Activated T-cell treated with anti-CD3 and anti-CD28 coated beads, Interleukin-2, amount 50 U/mL, for 4 hours (primary cell): ENCODE results near the gene TM7SF3. TPM values are rescaled to one million over a fixed set of nuclear protein-coding genes. Genes with fewer than 3 reads are reported as not detected.

ENCODE experiments used
- ATAC-seq, 2 donors: fragments of 200-7000 bp; cut with Tn5 transposase; one replicate each; pipeline ENCODE4 v1.10.0; 2021
- DNase-seq: peaks from one replicate; pipeline ENCODE4 v3.0.0-alpha.2; 2020
- H3K27me3 Mint-ChIP-seq: one replicate; pipeline ENCODE4 v1.8.0; 2021; ENCODE audit warnings: low read depth, mixed read lengths
- H3K36me3 Mint-ChIP-seq: one replicate; pipeline ENCODE4 v1.8.0; 2022; ENCODE audit warnings: mixed read lengths; ENCODE audit not compliant: insufficient read depth
- H3K4me1 Mint-ChIP-seq: one replicate; pipeline ENCODE4 v1.8.0; 2021; ENCODE audit warnings: low read depth, mixed read lengths
- H3K4me3 Mint-ChIP-seq: one replicate; pipeline ENCODE4 v1.8.0; 2021; ENCODE audit warnings: mild to moderate bottlenecking, moderate library complexity, mixed read lengths
- H3K9me3 Mint-ChIP-seq: one replicate; pipeline ENCODE4 v1.8.0; 2021; ENCODE audit warnings: mixed read lengths
- total RNA-seq, 3 donors: library from RNA; stranded (reverse); gene quantifications; one replicate each; pipeline ENCODE4 v1.2.1, GENCODE V29; 2021

TM7SF3 gene
- total RNA-seq, 3 donors from 2014 or later: 21.1 to 22.9 (median 21.6) TPM

- no peak overlapping the region for H3K4me3 Mint-ChIP-seq
Measured at GRCh38 chr12:27005495-27005894, 8.7 kb downstream of the TM7SF3 start.

GRCh38 chr12:27003421-27004381 lies 10.5 kb downstream of the TM7SF3 start:
- Mint-ChIP-seq H3K36me3 (peaks cover 15% of the 10 kb centered on the region), H3K4me3 (no peak overlapping the region), H3K4me1 (peaks cover 18% of the 10 kb centered on the region), H3K27me3 (no peaks in the 10 kb centered on the region), H3K9me3 (no peaks in the 10 kb centered on the region)
- no peak for ATAC-seq
- no peak for DNase-seq

More at GRCh38 chr12:27005495-27005894, 8.7 kb downstream of the TM7SF3 start:
- H3K27me3 Mint-ChIP-seq: no peaks in the 10 kb centered on the region
- DNase-seq (no peak), ATAC-seq (no peak)
- peaks cover 10% of the 10 kb centered on the region for H3K36me3 Mint-ChIP-seq
- H3K9me3 Mint-ChIP-seq: no peaks in the 10 kb centered on the region
- H3K4me1 Mint-ChIP-seq: peaks cover 24% of the 10 kb centered on the region

GRCh38 chr12:27002141-27002540 lies 12.0 kb downstream of the TM7SF3 start:
- no peaks in the 10 kb centered on the region for H3K9me3 Mint-ChIP-seq
- H3K4me3 Mint-ChIP-seq: no peak overlapping the region
- ATAC-seq (no peak), DNase-seq (no peak)
- peaks cover 12% of the 10 kb centered on the region for H3K4me1 Mint-ChIP-seq
- no peaks in the 10 kb centered on the region for H3K27me3 Mint-ChIP-seq
- H3K36me3 Mint-ChIP-seq: peaks cover 24% of the 10 kb centered on the region

- no peak for ATAC-seq
- Mint-ChIP-seq H3K27me3 (no peaks in the 10 kb centered on the region), H3K4me1 (peaks cover 12% of the 10 kb centered on the region), H3K36me3 (peaks cover 24% of the 10 kb centered on the region), H3K9me3 (no peaks in the 10 kb centered on the region), H3K4me3 (no peak overlapping the region)
- no peak for DNase-seq
Measured at GRCh38 chr12:27001663-27002062, 12.5 kb downstream of the TM7SF3 start.

- Mint-ChIP-seq H3K9me3 (no peaks in the 10 kb centered on the region), H3K27me3 (no peaks in the 10 kb centered on the region), H3K36me3 (peaks cover 24% of the 10 kb centered on the region), H3K4me3 (no peak overlapping the region), H3K4me1 (peaks cover 12% of the 10 kb centered on the region)
- DNase-seq (no peak), ATAC-seq (no peak)
Measured at GRCh38 chr12:27000961-27001360, 13.2 kb downstream of the TM7SF3 start.

GRCh38 chr12:26997003-26997402 lies 17.2 kb downstream of the TM7SF3 start:
- no peak for DNase-seq
- no peak for ATAC-seq
- peaks cover 30% of the 10 kb centered on the region for H3K36me3 Mint-ChIP-seq
- no peak overlapping the region for H3K4me3 Mint-ChIP-seq
- no peaks in the 10 kb centered on the region for H3K27me3 Mint-ChIP-seq
- peaks cover 4% of the 10 kb centered on the region for H3K4me1 Mint-ChIP-seq
- no peaks in the 10 kb centered on the region for H3K9me3 Mint-ChIP-seq

GRCh38 chr12:26995706-26996105 lies 18.5 kb downstream of the TM7SF3 start:
- DNase-seq (no peak), ATAC-seq (no peak)
- Mint-ChIP-seq H3K4me1 (peaks cover under 1% of the 10 kb centered on the region), H3K36me3 (peaks cover 32% of the 10 kb centered on the region), H3K9me3 (no peaks in the 10 kb centered on the region), H3K27me3 (no peaks in the 10 kb centered on the region), H3K4me3 (no peak overlapping the region)

GRCh38 chr12:26994109-26994508 lies 20.1 kb downstream of the TM7SF3 start:
- Mint-ChIP-seq H3K4me3 (no peak overlapping the region), H3K27me3 (no peaks in the 10 kb centered on the region), H3K9me3 (no peaks in the 10 kb centered on the region), H3K36me3 (peaks cover 34% of the 10 kb centered on the region), H3K4me1 (no peaks in the 10 kb centered on the region)
- no peak for ATAC-seq
- no peak for DNase-seq

GRCh38 chr12:26991826-26992225 lies 22.4 kb downstream of the TM7SF3 start:
- ATAC-seq (no peak), DNase-seq (no peak)
- H3K36me3 Mint-ChIP-seq: peaks cover 36% of the 10 kb centered on the region
- H3K27me3 Mint-ChIP-seq: no peaks in the 10 kb centered on the region
- H3K4me1 Mint-ChIP-seq: no peaks in the 10 kb centered on the region
- no peaks in the 10 kb centered on the region for H3K9me3 Mint-ChIP-seq
- no peak overlapping the region for H3K4me3 Mint-ChIP-seq

- Mint-ChIP-seq H3K9me3 (no peaks in the 10 kb centered on the region), H3K4me1 (no peaks in the 10 kb centered on the region), H3K36me3 (peaks cover 41% of the 10 kb centered on the region), H3K4me3 (no peak overlapping the region), H3K27me3 (no peaks in the 10 kb centered on the region)
- ATAC-seq (no peak), DNase-seq (no peak)
Measured at GRCh38 chr12:26989873-26990272, 24.3 kb downstream of the TM7SF3 start.

- Mint-ChIP-seq H3K36me3 (peaks cover 45% of the 10 kb centered on the region), H3K27me3 (no peaks in the 10 kb centered on the region), H3K4me1 (peaks cover 5% of the 10 kb centered on the region), H3K9me3 (no peaks in the 10 kb centered on the region), H3K4me3 (no peak overlapping the region)
- DNase-seq (no peak), ATAC-seq (no peak)
Measured at GRCh38 chr12:26988703-26989102, 25.5 kb downstream of the TM7SF3 start.

- H3K36me3 Mint-ChIP-seq: peaks cover 45% of the 10 kb centered on the region
- no peak overlapping the region for H3K4me3 Mint-ChIP-seq
- DNase-seq (no peak), ATAC-seq (no peak)
- H3K9me3 Mint-ChIP-seq: no peaks in the 10 kb centered on the region
- H3K27me3 Mint-ChIP-seq: no peaks in the 10 kb centered on the region
- peaks cover 5% of the 10 kb centered on the region for H3K4me1 Mint-ChIP-seq
Measured at GRCh38 chr12:26987634-26988424, 26.4 kb downstream of the TM7SF3 start.

- Mint-ChIP-seq H3K36me3 (peaks cover 45% of the 10 kb centered on the region), H3K9me3 (no peaks in the 10 kb centered on the region), H3K4me1 (peaks cover 5% of the 10 kb centered on the region), H3K27me3 (no peaks in the 10 kb centered on the region), H3K4me3 (no peak overlapping the region)
- ATAC-seq: no peak
- no peak for DNase-seq
Measured at GRCh38 chr12:26982866-26983265, 31.3 kb downstream of the TM7SF3 start.

GRCh38 chr12:26979733-26980132 lies 34.5 kb downstream of the TM7SF3 start:
- Mint-ChIP-seq H3K4me1 (peaks cover 5% of the 10 kb centered on the region), H3K27me3 (no peaks in the 10 kb centered on the region), H3K36me3 (peaks cover 43% of the 10 kb centered on the region), H3K9me3 (no peaks in the 10 kb centered on the region), H3K4me3 (no peak overlapping the region)
- ATAC-seq (no peak), DNase-seq (no peak)
